ENCODE measurements around the gene PARVB. TPM values are rescaled to one million over a fixed set of nuclear protein-coding genes. Genes with fewer than 3 reads are reported as not detected.

The PARVB gene
- total RNA-seq, 1 experiment from 2014 or later, result 85.3 TPM

GRCh38 chr22:44161673-44162072, 137.6 kb downstream of the PARVB start:
- Histone ChIP-seq H3K79me2 (ENCODE audit: low read length) (no peaks in the 10 kb centered on the region), H3K4me3 (ENCODE audit: low read length) (no peak overlapping the region), H3K36me3 (ENCODE audit: low read depth, low read length) (no peaks in the 10 kb centered on the region), H3K4me1 (ENCODE audit: insufficient read depth, low read length) (no peaks in the 10 kb centered on the region), H3F3A (ENCODE audit: low read length, unreplicated experiment) (no peaks in the 10 kb centered on the region), H3K9me2 (replicated peaks; ENCODE audit: low read length) (no peaks in the 10 kb centered on the region), H3K4me2 (ENCODE audit: low read length) (no peak overlapping the region), H4K20me1 (ENCODE audit: low read length) (no peaks in the 10 kb centered on the region), H2AFZ (ENCODE audit: low read length) (no peak overlapping the region), H3K9ac (ENCODE audit: low read length) (no peak overlapping the region), H3K27ac (ENCODE audit: low read length) (no peak overlapping the region), H3K9me3 (ENCODE audit: low read length) (no peaks in the 10 kb centered on the region), H3K27me3 (ENCODE audit: low read length) (no peaks in the 10 kb centered on the region)
- CTCF ChIA-PET, result no interaction called here
- no TSS peak for BruUV-seq (replicated peaks)
- no peak for ATAC-seq
- TF ChIP-seq CTCF (conservative IDR thresholded peaks at IDR 0.05; ENCODE audit: low read depth, low read length), result no peak
- TF ChIP-seq EZH2 (IDR thresholded peaks at IDR 0.05; ENCODE audit: low read length, unreplicated experiment), result no peak
- TF ChIP-seq EZH2phosphoT487 (IDR thresholded peaks at IDR 0.05; ENCODE audit: borderline replicate concordance, low read length), result no peak
- intact Hi-C loops (cut with micrococcal nuclease), result no loop called here
- POLR2A ChIA-PET (ENCODE audit: unreplicated experiment), result no interaction called here
- DNase-seq, result no peak

- CTCF ChIA-PET, result no interaction called here
- Histone ChIP-seq H3K27ac (ENCODE audit: low read length) (no peak overlapping the region), H4K20me1 (ENCODE audit: low read length) (no peaks in the 10 kb centered on the region), H3K4me3 (ENCODE audit: low read length) (no peak overlapping the region), H3F3A (ENCODE audit: low read length, unreplicated experiment) (no peaks in the 10 kb centered on the region), H3K4me2 (ENCODE audit: low read length) (no peak overlapping the region), H3K9me2 (replicated peaks; ENCODE audit: low read length) (no peaks in the 10 kb centered on the region), H3K36me3 (ENCODE audit: low read depth, low read length) (no peaks in the 10 kb centered on the region), H3K4me1 (ENCODE audit: insufficient read depth, low read length) (no peaks in the 10 kb centered on the region), H3K9ac (ENCODE audit: low read length) (no peak overlapping the region), H3K9me3 (ENCODE audit: low read length) (no peaks in the 10 kb centered on the region), H3K79me2 (ENCODE audit: low read length) (no peaks in the 10 kb centered on the region), H3K27me3 (ENCODE audit: low read length) (no peaks in the 10 kb centered on the region), H2AFZ (ENCODE audit: low read length) (no peak overlapping the region)
- ATAC-seq, result no peak
- BruUV-seq (replicated peaks), result no TSS peak
- intact Hi-C loops (cut with micrococcal nuclease), result no loop called here
- TF ChIP-seq EZH2 (IDR thresholded peaks at IDR 0.05; ENCODE audit: low read length, unreplicated experiment) (no peak), CTCF (conservative IDR thresholded peaks at IDR 0.05; ENCODE audit: low read depth, low read length) (no peak), EZH2phosphoT487 (IDR thresholded peaks at IDR 0.05; ENCODE audit: borderline replicate concordance, low read length) (no peak)
- POLR2A ChIA-PET (ENCODE audit: unreplicated experiment), result no interaction called here
- no peak for DNase-seq
These were observed 138.9 kb downstream of the PARVB start for GRCh38 chr22:44162960-44163359.

- Histone ChIP-seq H4K20me1 (ENCODE audit: low read length) (no peaks in the 10 kb centered on the region), H3F3A (ENCODE audit: low read length, unreplicated experiment) (no peaks in the 10 kb centered on the region), H3K9me2 (replicated peaks; ENCODE audit: low read length) (no peaks in the 10 kb centered on the region), H3K4me1 (ENCODE audit: insufficient read depth, low read length) (no peaks in the 10 kb centered on the region), H3K79me2 (ENCODE audit: low read length) (no peaks in the 10 kb centered on the region), H3K36me3 (ENCODE audit: low read depth, low read length) (no peaks in the 10 kb centered on the region), H3K9ac (ENCODE audit: low read length) (no peak overlapping the region), H2AFZ (ENCODE audit: low read length) (no peak overlapping the region), H3K4me3 (ENCODE audit: low read length) (no peak overlapping the region), H3K4me2 (ENCODE audit: low read length) (no peak overlapping the region), H3K9me3 (ENCODE audit: low read length) (no peaks in the 10 kb centered on the region), H3K27me3 (ENCODE audit: low read length) (no peaks in the 10 kb centered on the region), H3K27ac (ENCODE audit: low read length) (no peak overlapping the region)
- CTCF ChIA-PET, result no interaction called here
- intact Hi-C loops (cut with micrococcal nuclease), result no loop called here
- no TSS peak for BruUV-seq (replicated peaks)
- ATAC-seq (no peak), DNase-seq (no peak)
- POLR2A ChIA-PET (ENCODE audit: unreplicated experiment), result no interaction called here
- no peak for TF ChIP-seq CTCF (conservative IDR thresholded peaks at IDR 0.05; ENCODE audit: low read depth, low read length)
- TF ChIP-seq EZH2phosphoT487 (IDR thresholded peaks at IDR 0.05; ENCODE audit: borderline replicate concordance, low read length), result no peak
- no peak for TF ChIP-seq EZH2 (IDR thresholded peaks at IDR 0.05; ENCODE audit: low read length, unreplicated experiment)
These were observed 139.4 kb downstream of the PARVB start for GRCh38 chr22:44163536-44163935.

All from PC-3 (cell line).